ENCODE measurements around the gene NID1. TPM values are rescaled to one million over a fixed set of nuclear protein-coding genes. Genes with fewer than 3 reads are reported as not detected.

The NID1 gene
- total RNA-seq, 1 experiment from 2014 or later = 48.5 TPM

DNA sequence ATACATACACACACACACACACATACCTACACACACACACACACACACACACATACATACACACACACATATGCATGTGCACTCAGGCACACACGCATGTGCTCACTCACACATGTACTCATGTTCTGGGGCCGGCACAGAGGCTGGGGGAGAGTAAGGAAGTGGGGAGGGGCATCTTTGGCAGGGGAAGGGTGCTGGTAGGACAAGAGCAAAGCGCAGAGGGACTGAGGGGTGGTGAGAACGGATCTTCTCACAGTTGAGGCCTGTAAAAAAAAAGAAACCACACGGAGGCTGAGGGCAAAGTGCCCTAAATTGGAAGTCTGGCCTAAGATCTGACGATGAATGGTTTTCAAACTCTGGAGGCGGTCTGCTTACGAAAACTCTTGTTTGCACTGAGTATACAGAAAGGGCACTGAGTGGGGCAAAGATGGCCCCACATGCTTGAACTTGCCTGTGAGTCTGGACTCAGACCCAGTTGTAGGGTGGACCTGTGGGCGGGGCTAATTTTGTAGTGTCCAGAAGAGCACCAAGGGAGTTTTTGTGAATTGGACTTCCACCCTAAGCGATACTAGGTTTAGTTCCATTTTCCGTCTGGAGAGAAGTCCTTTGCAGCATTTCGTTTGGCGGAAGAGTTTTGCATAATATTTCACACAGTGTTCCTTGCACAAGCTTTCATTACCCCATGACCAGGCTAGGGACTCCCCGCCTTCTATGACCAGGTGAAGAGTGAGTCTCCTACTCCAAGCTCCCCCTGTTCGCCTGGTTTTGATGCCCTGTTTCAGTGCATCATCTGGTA, 118.9 kb downstream of the NID1 start:
- H3K9me3 ChIP-seq = no peaks in the 10 kb centered on the region
- ChIA-PET POLR2A (no interaction called here), CTCF (interaction anchor here (0.8 to 1.9 kb wide), 4 partner anchors 25 to 80 kb away, joined by 3 to 5 read pairs (median 4); no protein-coding TSS in a partner anchor)
- H3K27me3 ChIP-seq (replicated peaks; ENCODE audit: control insufficient read depth, insufficient read depth, low read length) = no peaks in the 10 kb centered on the region
- no peaks in the 10 kb centered on the region for H3K36me3 Mint-ChIP-seq (ENCODE audit: insufficient read depth, unreplicated experiment)
- intact Hi-C loops (cut with micrococcal nuclease; ENCODE audit: unreplicated experiment) = loop anchor here (1.0 kb wide), 1 partner anchor 80 kb away; the partner anchor contains the start of gene LYST
- no peak overlapping the region for H3K4me3 ChIP-seq (ENCODE audit: low read depth, low read length)
- no peaks in the 10 kb centered on the region for H3K4me1 ChIP-seq
- TF ChIP-seq, protein P1, sequence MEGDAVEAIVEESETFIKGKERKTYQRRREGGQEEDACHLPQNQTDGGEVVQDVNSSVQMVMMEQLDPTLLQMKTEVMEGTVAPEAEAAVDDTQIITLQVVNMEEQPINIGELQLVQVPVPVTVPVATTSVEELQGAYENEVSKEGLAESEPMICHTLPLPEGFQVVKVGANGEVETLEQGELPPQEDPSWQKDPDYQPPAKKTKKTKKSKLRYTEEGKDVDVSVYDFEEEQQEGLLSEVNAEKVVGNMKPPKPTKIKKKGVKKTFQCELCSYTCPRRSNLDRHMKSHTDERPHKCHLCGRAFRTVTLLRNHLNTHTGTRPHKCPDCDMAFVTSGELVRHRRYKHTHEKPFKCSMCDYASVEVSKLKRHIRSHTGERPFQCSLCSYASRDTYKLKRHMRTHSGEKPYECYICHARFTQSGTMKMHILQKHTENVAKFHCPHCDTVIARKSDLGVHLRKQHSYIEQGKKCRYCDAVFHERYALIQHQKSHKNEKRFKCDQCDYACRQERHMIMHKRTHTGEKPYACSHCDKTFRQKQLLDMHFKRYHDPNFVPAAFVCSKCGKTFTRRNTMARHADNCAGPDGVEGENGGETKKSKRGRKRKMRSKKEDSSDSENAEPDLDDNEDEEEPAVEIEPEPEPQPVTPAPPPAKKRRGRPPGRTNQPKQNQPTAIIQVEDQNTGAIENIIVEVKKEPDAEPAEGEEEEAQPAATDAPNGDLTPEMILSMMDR (IDR thresholded peaks at IDR 0.05; ENCODE audit: insufficient read depth in 1 of 2, low read depth in 1 of 2, low read length in 1 of 2, severe bottlenecking in 1 of 2, unreplicated experiment in 1 of 2) = no peak
- no peaks in the 10 kb centered on the region for H3K36me3 ChIP-seq (ENCODE audit: control insufficient read depth, insufficient read depth, low read length)
- H3K27ac Mint-ChIP-seq (ENCODE audit: unreplicated experiment) = no peak overlapping the region
- H3K4me3 Mint-ChIP-seq (ENCODE audit: unreplicated experiment) = no peak overlapping the region
- DNase-seq = no peak
- no TSS peak for BruUV-seq (replicated peaks)
- no peaks in the 10 kb centered on the region for H3K27me3 Mint-ChIP-seq (ENCODE audit: insufficient read depth, unreplicated experiment)
- H3K9me3 Mint-ChIP-seq (ENCODE audit: unreplicated experiment) = no peaks in the 10 kb centered on the region
- peaks cover 7% of the 10 kb centered on the region for H3K4me1 Mint-ChIP-seq (ENCODE audit: low read depth, unreplicated experiment)

DNA sequence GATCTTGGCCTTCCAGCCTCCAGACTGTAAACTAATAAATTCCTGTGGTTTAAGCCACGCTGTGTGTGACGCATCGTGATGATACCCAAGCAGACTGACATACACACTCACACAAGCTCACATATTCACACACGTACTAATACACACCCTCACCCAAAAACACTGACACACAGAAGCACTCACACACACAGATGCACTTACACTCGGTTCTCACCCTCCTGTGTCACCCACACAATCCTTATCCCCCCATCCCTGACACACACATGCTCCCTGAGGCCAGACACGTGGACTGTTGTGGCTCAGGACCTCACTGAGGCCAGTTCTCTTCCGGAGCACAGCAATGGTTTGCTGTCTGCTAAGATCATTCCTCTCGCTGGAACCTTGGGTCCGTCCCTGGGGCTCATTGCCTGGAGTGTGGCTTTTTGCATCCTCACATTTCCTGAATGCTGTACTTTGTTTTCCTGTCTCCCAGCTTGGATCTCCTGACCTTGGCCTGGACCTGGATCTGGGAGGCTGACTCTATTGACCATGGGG, 121.2 kb downstream of the NID1 start:
- H3K4me3 ChIP-seq (ENCODE audit: low read depth, low read length) = no peak overlapping the region
- H3K4me1 ChIP-seq = no peaks in the 10 kb centered on the region
- POLR2A ChIA-PET = no interaction called here
- no peaks in the 10 kb centered on the region for H3K36me3 Mint-ChIP-seq (ENCODE audit: insufficient read depth, unreplicated experiment)
- no peaks in the 10 kb centered on the region; the same call in 1 of the 2 replicates for H3K36me3 ChIP-seq (ENCODE audit: control insufficient read depth, insufficient read depth, low read length)
- no TSS peak for BruUV-seq (replicated peaks)
- peaks cover 7% of the 10 kb centered on the region for H3K4me1 Mint-ChIP-seq (ENCODE audit: low read depth, unreplicated experiment)
- H3K27me3 ChIP-seq (replicated peaks; ENCODE audit: control insufficient read depth, insufficient read depth, low read length) = no peaks in the 10 kb centered on the region
- no peak overlapping the region for H3K4me3 Mint-ChIP-seq (ENCODE audit: unreplicated experiment)
- H3K27ac Mint-ChIP-seq (ENCODE audit: unreplicated experiment) = no peak overlapping the region
- CTCF ChIA-PET = interaction anchor here (0.8 to 1.7 kb wide), 2 partner anchors 28 to 78 kb away, joined by 3 to 4 read pairs; no protein-coding TSS in a partner anchor
- intact Hi-C loops (cut with micrococcal nuclease; ENCODE audit: unreplicated experiment) = no loop called here
- no peaks in the 10 kb centered on the region for H3K27me3 Mint-ChIP-seq (ENCODE audit: insufficient read depth, unreplicated experiment)
- no peaks in the 10 kb centered on the region for H3K9me3 Mint-ChIP-seq (ENCODE audit: unreplicated experiment)
- no peak for DNase-seq
- no peaks in the 10 kb centered on the region for H3K9me3 ChIP-seq
- TF ChIP-seq, protein P1 (IDR thresholded peaks at IDR 0.05; ENCODE audit: insufficient read depth in 1 of 2, low read depth in 1 of 2, low read length in 1 of 2, severe bottlenecking in 1 of 2, unreplicated experiment in 1 of 2) = no peak

DNA sequence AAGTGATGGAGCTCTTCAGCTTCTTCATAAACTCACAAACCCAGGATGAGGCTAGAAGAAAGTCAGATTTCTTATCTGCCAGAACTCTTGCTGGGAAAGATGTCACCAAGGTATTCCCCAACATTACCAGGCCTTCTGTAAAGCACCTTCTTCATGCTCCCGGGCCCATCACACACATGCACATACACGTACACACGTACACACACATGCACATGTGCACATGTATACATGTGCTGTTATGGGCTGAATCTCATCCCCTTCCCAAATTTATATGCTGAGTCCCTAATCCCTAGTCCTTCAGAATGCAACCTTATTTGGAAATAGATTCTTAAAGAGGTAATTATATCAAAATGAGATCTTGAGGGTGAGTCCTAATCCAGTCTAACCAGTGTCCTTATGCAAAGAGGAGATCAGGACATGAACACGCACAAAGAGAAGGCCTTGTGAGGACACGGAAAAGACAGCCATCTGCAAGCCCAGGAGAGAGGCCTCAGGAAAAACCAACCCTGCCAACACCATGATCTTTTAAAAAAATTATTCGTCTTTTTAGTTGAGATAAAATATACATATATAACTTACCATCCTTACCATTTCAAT, 121.8 kb downstream of the NID1 start:
- peaks cover 7% of the 10 kb centered on the region for H3K4me1 Mint-ChIP-seq (ENCODE audit: low read depth, unreplicated experiment)
- no peaks in the 10 kb centered on the region for H3K27me3 ChIP-seq (replicated peaks; ENCODE audit: control insufficient read depth, insufficient read depth, low read length)
- TF ChIP-seq, protein P1 (IDR thresholded peaks at IDR 0.05; ENCODE audit: insufficient read depth in 1 of 2, low read depth in 1 of 2, low read length in 1 of 2, severe bottlenecking in 1 of 2, unreplicated experiment in 1 of 2) = no peak
- CTCF ChIA-PET = interaction anchor here (0.8 to 1.7 kb wide), 2 partner anchors 29 to 77 kb away, joined by 3 to 4 read pairs; no protein-coding TSS in a partner anchor
- POLR2A ChIA-PET = no interaction called here
- H3K4me3 Mint-ChIP-seq (ENCODE audit: unreplicated experiment) = no peak overlapping the region
- no TSS peak for BruUV-seq (replicated peaks)
- no peak for DNase-seq
- H3K27me3 Mint-ChIP-seq (ENCODE audit: insufficient read depth, unreplicated experiment) = no peaks in the 10 kb centered on the region
- no peaks in the 10 kb centered on the region; the same call in 1 of the 2 replicates for H3K36me3 ChIP-seq (ENCODE audit: control insufficient read depth, insufficient read depth, low read length)
- H3K27ac Mint-ChIP-seq (ENCODE audit: unreplicated experiment) = no peak overlapping the region
- no peak overlapping the region for H3K4me3 ChIP-seq (ENCODE audit: low read depth, low read length)
- no peaks in the 10 kb centered on the region for H3K4me1 ChIP-seq
- intact Hi-C loops (cut with micrococcal nuclease; ENCODE audit: unreplicated experiment) = no loop called here
- H3K9me3 ChIP-seq = no peaks in the 10 kb centered on the region
- no peaks in the 10 kb centered on the region for H3K9me3 Mint-ChIP-seq (ENCODE audit: unreplicated experiment)
- no peaks in the 10 kb centered on the region for H3K36me3 Mint-ChIP-seq (ENCODE audit: insufficient read depth, unreplicated experiment)

All from Caco-2 (cell line).